Measurements from ENCODE around the gene ALG5.

Gene ALG5

GRCh38 chr13:36959456-36960116 is 39.6 kb downstream of the ALG5 start:
- Mint-ChIP-seq H3K4me1 (peaks cover 6% of the 10 kb centered on the region), H3K9me3 (no peaks in the 10 kb centered on the region), H3K36me3 (ENCODE audit: low read depth) (peaks cover 63% of the 10 kb centered on the region), H3K4me3 (peak overlapping the region in 1 of 3 experiments; percentile 2), H3K27ac (peak overlapping the region in 2 of 3 experiments; percentile 81 to 84), H3K27me3 (ENCODE audit: low read depth) (no peaks in the 10 kb centered on the region)
- TF ChIP-seq CTCF (IDR thresholded peaks at IDR 0.05; ENCODE audit: unreplicated experiment in 3 of 3): no peak

GRCh38 chr13:36954542-36954941 is 44.6 kb downstream of the ALG5 start:
- Mint-ChIP-seq H3K36me3 (ENCODE audit: low read depth) (peaks cover 70% of the 10 kb centered on the region), H3K4me1 (peaks cover 2% of the 10 kb centered on the region), H3K27ac (no peak overlapping the region), H3K4me3 (no peak overlapping the region), H3K9me3 (no peaks in the 10 kb centered on the region), H3K27me3 (ENCODE audit: low read depth) (no peaks in the 10 kb centered on the region)
- no peak for TF ChIP-seq CTCF (IDR thresholded peaks at IDR 0.05; ENCODE audit: unreplicated experiment in 3 of 3)

- Mint-ChIP-seq H3K27me3 (ENCODE audit: low read depth) (no peaks in the 10 kb centered on the region), H3K4me1 (no peaks in the 10 kb centered on the region), H3K36me3 (ENCODE audit: low read depth) (peaks cover 56% of the 10 kb centered on the region), H3K27ac (no peak overlapping the region), H3K4me3 (no peak overlapping the region), H3K9me3 (no peaks in the 10 kb centered on the region)
- TF ChIP-seq CTCF (IDR thresholded peaks at IDR 0.05; ENCODE audit: unreplicated experiment in 3 of 3): no peak
These were observed 48.2 kb downstream of the ALG5 start for GRCh38 chr13:36950920-36951319.

GRCh38 chr13:36950330-36950729 is 48.8 kb downstream of the ALG5 start:
- no peaks in the 10 kb centered on the region for H3K27me3 Mint-ChIP-seq (ENCODE audit: low read depth)
- H3K4me3 Mint-ChIP-seq: no peak overlapping the region
- no peaks in the 10 kb centered on the region for H3K4me1 Mint-ChIP-seq
- H3K9me3 Mint-ChIP-seq: no peaks in the 10 kb centered on the region
- H3K27ac Mint-ChIP-seq: no peak overlapping the region
- no peak for TF ChIP-seq CTCF (IDR thresholded peaks at IDR 0.05; ENCODE audit: unreplicated experiment in 3 of 3)
- H3K36me3 Mint-ChIP-seq (ENCODE audit: low read depth): peaks cover 50% of the 10 kb centered on the region

- Mint-ChIP-seq H3K27me3 (ENCODE audit: low read depth) (no peaks in the 10 kb centered on the region), H3K9me3 (peaks cover 10% of the 10 kb centered on the region), H3K27ac (no peak overlapping the region), H3K36me3 (ENCODE audit: low read depth) (peaks cover 18% of the 10 kb centered on the region), H3K4me1 (no peaks in the 10 kb centered on the region), H3K4me3 (no peak overlapping the region)
- TF ChIP-seq CTCF (IDR thresholded peaks at IDR 0.05; ENCODE audit: unreplicated experiment in 3 of 3): no peak
These were observed 54.1 kb downstream of the ALG5 start for GRCh38 chr13:36945078-36945477.

GRCh38 chr13:36925603-36926002 is 73.5 kb downstream of the ALG5 start:
- Mint-ChIP-seq H3K9me3 (no peaks in the 10 kb centered on the region), H3K4me1 (peaks cover 15% of the 10 kb centered on the region), H3K27me3 (ENCODE audit: low read depth) (peaks cover 4% of the 10 kb centered on the region), H3K36me3 (ENCODE audit: low read depth) (no peaks in the 10 kb centered on the region), H3K27ac (peak overlapping the region in 1 of 3 experiments; percentile 20), H3K4me3 (no peak overlapping the region)
- no peak for TF ChIP-seq CTCF (IDR thresholded peaks at IDR 0.05; ENCODE audit: unreplicated experiment in 3 of 3)

Data from nephron (organoid).